PC-3 (cell line): ENCODE data around the gene MYH9.

Source experiments
- EZH2 ChIP-seq: fragments of 300-600 bp; sonication (generic); IDR thresholded peaks from one replicate; pipeline ENCODE4 v1.6.1; 2017; ENCODE audit warnings: antibody characterized with exemption, mild to moderate bottlenecking, low read length; ENCODE audit not compliant: unreplicated experiment
- EZH2phosphoT487 ChIP-seq: fragments of 300-600 bp; sonication (generic); IDR thresholded peaks from 2 replicates; pipeline ENCODE4 v1.6.1; 2018; ENCODE audit warnings: mild to moderate bottlenecking, antibody characterized with exemption, low read length, borderline replicate concordance
- TF ChIP-seq, protein P1 (sequence below): fragments of 300-600 bp; sonication (generic); conservative IDR thresholded peaks from 2 replicates; pipeline ENCODE4 v1.5.1; 2017; ENCODE audit warnings: antibody characterized with exemption, low read depth, mild to moderate bottlenecking, low read length

DNA sequence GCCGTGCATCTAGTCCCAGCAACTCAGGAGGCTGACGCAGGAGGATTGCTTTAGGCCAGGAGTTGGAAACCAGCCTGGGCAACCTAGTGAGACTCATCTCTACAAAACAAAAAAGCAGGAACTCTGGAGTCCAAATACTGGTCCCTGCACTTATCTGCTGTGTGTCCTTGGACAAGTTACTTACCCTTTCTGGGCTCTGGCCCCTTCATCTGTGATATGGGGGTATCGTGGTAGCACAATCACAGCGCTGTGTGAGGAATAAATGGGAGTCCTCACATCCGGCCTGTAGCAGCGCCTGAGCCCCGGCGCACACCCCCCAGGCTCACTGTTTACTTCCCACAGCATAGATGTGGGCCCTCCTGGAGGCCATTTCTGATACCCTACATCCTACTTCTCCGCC is 44.2 kb upstream of the MYH9 start:
- TF ChIP-seq, protein P1, sequence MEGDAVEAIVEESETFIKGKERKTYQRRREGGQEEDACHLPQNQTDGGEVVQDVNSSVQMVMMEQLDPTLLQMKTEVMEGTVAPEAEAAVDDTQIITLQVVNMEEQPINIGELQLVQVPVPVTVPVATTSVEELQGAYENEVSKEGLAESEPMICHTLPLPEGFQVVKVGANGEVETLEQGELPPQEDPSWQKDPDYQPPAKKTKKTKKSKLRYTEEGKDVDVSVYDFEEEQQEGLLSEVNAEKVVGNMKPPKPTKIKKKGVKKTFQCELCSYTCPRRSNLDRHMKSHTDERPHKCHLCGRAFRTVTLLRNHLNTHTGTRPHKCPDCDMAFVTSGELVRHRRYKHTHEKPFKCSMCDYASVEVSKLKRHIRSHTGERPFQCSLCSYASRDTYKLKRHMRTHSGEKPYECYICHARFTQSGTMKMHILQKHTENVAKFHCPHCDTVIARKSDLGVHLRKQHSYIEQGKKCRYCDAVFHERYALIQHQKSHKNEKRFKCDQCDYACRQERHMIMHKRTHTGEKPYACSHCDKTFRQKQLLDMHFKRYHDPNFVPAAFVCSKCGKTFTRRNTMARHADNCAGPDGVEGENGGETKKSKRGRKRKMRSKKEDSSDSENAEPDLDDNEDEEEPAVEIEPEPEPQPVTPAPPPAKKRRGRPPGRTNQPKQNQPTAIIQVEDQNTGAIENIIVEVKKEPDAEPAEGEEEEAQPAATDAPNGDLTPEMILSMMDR = no peak
- TF ChIP-seq EZH2phosphoT487 = no peak
- TF ChIP-seq EZH2 = no peak
